Large intestine (tissue), 3 donors: Measurements from ENCODE around the gene MRFAP1. TPM values are rescaled to one million over a fixed set of nuclear protein-coding genes. Genes with fewer than 3 reads are reported as not detected.

Experiments
- DNase-seq, 2 donors: peaks; one replicate each; pipeline versions ENCODE4 v3.0.0 to v3.0.0-alpha.2; 2013
- H3K27ac ChIP-seq: one replicate; pipeline ENCODE4 v1.5.1; 2013; ENCODE audit warnings: low read length
- H3K27me3 ChIP-seq: 2 replicates; pipeline ENCODE4 v1.6.1; 2013; ENCODE audit warnings: low read length; ENCODE audit not compliant: control insufficient read depth, insufficient read depth
- H3K36me3 ChIP-seq: 2 replicates; pipeline ENCODE4 v1.6.1; 2013; ENCODE audit warnings: low read length; ENCODE audit not compliant: control insufficient read depth, insufficient read depth
- H3K4me1 ChIP-seq: one replicate; pipeline ENCODE4 v1.6.1; 2013; ENCODE audit warnings: low read length; ENCODE audit not compliant: control insufficient read depth, insufficient read depth
- H3K4me3 ChIP-seq: one replicate; pipeline ENCODE4 v1.5.1; 2013; ENCODE audit warnings: low read length
- H3K9me3 ChIP-seq: one replicate; pipeline ENCODE4 v1.6.1; 2013; ENCODE audit warnings: mild to moderate bottlenecking, low read depth, low read length, moderate library complexity; ENCODE audit not compliant: control insufficient read depth
- WGBS: methylation state at CpG from one replicate; pipeline ENCODE4 v1.1.5; 2013; ENCODE audit warnings: low lambda C conversion rate; ENCODE audit not compliant: insufficient coverage; 5-methylcytosine and 5-hydroxymethylcytosine counted together
- polyA plus RNA-seq: library from polyadenylated mRNA; unstranded; fragments of 120-200 nt; gene quantifications from one replicate; pipeline ENCODE4 v1.2.1, GENCODE V29; 2013

MRFAP1 gene
- polyA plus RNA-seq, 1 donor, result 244 TPM

GRCh38 chr4:6618386-6619115 lies 21.9 kb upstream of the MRFAP1 start:
- no peaks in the 10 kb centered on the region for H3K4me1 ChIP-seq
- H3K27ac ChIP-seq, result no peak overlapping the region
- H3K36me3 ChIP-seq, result peaks cover 38% of the 10 kb centered on the region
- 100% methylated on average over 1 of the region's 19 CpGs for WGBS
- no peak overlapping the region for H3K4me3 ChIP-seq
- DNase-seq, result no peak
- H3K27me3 ChIP-seq, result no peaks in the 10 kb centered on the region
- no peaks in the 10 kb centered on the region for H3K9me3 ChIP-seq

- Histone ChIP-seq H3K27ac (no peak overlapping the region), H3K4me1 (no peaks in the 10 kb centered on the region), H3K36me3 (peaks cover 38% of the 10 kb centered on the region), H3K27me3 (no peaks in the 10 kb centered on the region), H3K9me3 (no peaks in the 10 kb centered on the region), H3K4me3 (no peak overlapping the region)
- WGBS, result no CpG with 5 or more reads among the region's 13 CpGs
- DNase-seq, result no peak
Observed at GRCh38 chr4:6619116-6619465, 21.4 kb upstream of the MRFAP1 start.

GRCh38 chr4:6619466-6620255 lies 20.8 kb upstream of the MRFAP1 start:
- peaks cover 35% of the 10 kb centered on the region for H3K36me3 ChIP-seq

GRCh38 chr4:6620296-6620695 lies 20.2 kb upstream of the MRFAP1 start:
- Histone ChIP-seq H3K36me3 (peaks cover 29% of the 10 kb centered on the region), H3K4me3 (no peak overlapping the region), H3K27me3 (no peaks in the 10 kb centered on the region), H3K9me3 (no peaks in the 10 kb centered on the region), H3K4me1 (no peaks in the 10 kb centered on the region), H3K27ac (no peak overlapping the region)
- DNase-seq, result no peak
- no CpG with 5 or more reads among the region's 10 CpGs for WGBS

More at GRCh38 chr4:6619466-6620255, 20.8 kb upstream of the MRFAP1 start:
- no peaks in the 10 kb centered on the region for H3K4me1 ChIP-seq
- no peak overlapping the region for H3K27ac ChIP-seq
- H3K4me3 ChIP-seq, result no peak overlapping the region
- DNase-seq, result no peak
- WGBS, result no CpG with 5 or more reads among the region's 24 CpGs
- H3K27me3 ChIP-seq, result no peaks in the 10 kb centered on the region
- H3K9me3 ChIP-seq, result no peaks in the 10 kb centered on the region

GRCh38 chr4:6620891-6621555 lies 19.5 kb upstream of the MRFAP1 start:
- peaks cover 25% of the 10 kb centered on the region for H3K36me3 ChIP-seq
- no peaks in the 10 kb centered on the region for H3K4me1 ChIP-seq
- WGBS, result no CpG with 5 or more reads among the region's 10 CpGs
- H3K27ac ChIP-seq, result no peak overlapping the region
- H3K9me3 ChIP-seq, result no peaks in the 10 kb centered on the region
- H3K4me3 ChIP-seq, result no peak overlapping the region
- DNase-seq, result no peak
- no peaks in the 10 kb centered on the region for H3K27me3 ChIP-seq

- H3K36me3 ChIP-seq, result peaks cover 20% of the 10 kb centered on the region
- WGBS, result no CpG with 5 or more reads among the region's 13 CpGs
- H3K27ac ChIP-seq, result no peak overlapping the region
- DNase-seq, result no peak
- H3K4me1 ChIP-seq, result no peaks in the 10 kb centered on the region
- H3K27me3 ChIP-seq, result no peaks in the 10 kb centered on the region
- H3K9me3 ChIP-seq, result no peaks in the 10 kb centered on the region
- H3K4me3 ChIP-seq, result no peak overlapping the region
Observed at GRCh38 chr4:6621556-6621927, 18.9 kb upstream of the MRFAP1 start.

- H3K27me3 ChIP-seq, result no peaks in the 10 kb centered on the region
- DNase-seq, result no peak
- no peak overlapping the region for H3K27ac ChIP-seq
- no peak overlapping the region for H3K4me3 ChIP-seq
- WGBS, result no CpG with 5 or more reads among the region's 2 CpGs
- H3K9me3 ChIP-seq, result no peaks in the 10 kb centered on the region
- H3K36me3 ChIP-seq, result peaks cover 10% of the 10 kb centered on the region
- H3K4me1 ChIP-seq, result no peaks in the 10 kb centered on the region
Observed at GRCh38 chr4:6622744-6623143, 17.7 kb upstream of the MRFAP1 start.

- H3K4me3 ChIP-seq, result no peak overlapping the region
- H3K27ac ChIP-seq, result no peak overlapping the region
- no peaks in the 10 kb centered on the region for H3K9me3 ChIP-seq
- no peaks in the 10 kb centered on the region for H3K4me1 ChIP-seq
- peaks cover 4% of the 10 kb centered on the region for H3K36me3 ChIP-seq
- no CpG with 5 or more reads among the region's 9 CpGs for WGBS
- H3K27me3 ChIP-seq, result no peaks in the 10 kb centered on the region
- DNase-seq, result no peak
Observed at GRCh38 chr4:6625256-6625655, 15.2 kb upstream of the MRFAP1 start.

GRCh38 chr4:6626066-6626465 lies 14.4 kb upstream of the MRFAP1 start:
- DNase-seq, result no peak
- WGBS, result 87% methylated on average over 4 of the region's 11 CpGs
- H3K27ac ChIP-seq, result no peak overlapping the region
- no peak overlapping the region for H3K4me3 ChIP-seq
- H3K4me1 ChIP-seq, result no peaks in the 10 kb centered on the region
- H3K36me3 ChIP-seq, result peaks cover 4% of the 10 kb centered on the region
- H3K9me3 ChIP-seq, result no peaks in the 10 kb centered on the region
- H3K27me3 ChIP-seq, result no peaks in the 10 kb centered on the region

GRCh38 chr4:6627832-6628231 lies 12.7 kb upstream of the MRFAP1 start:
- no peaks in the 10 kb centered on the region for H3K9me3 ChIP-seq
- H3K4me3 ChIP-seq, result no peak overlapping the region
- no peaks in the 10 kb centered on the region for H3K36me3 ChIP-seq
- 67% methylated on average over 1 of the region's 3 CpGs for WGBS
- DNase-seq, result no peak
- no peaks in the 10 kb centered on the region for H3K27me3 ChIP-seq
- no peak overlapping the region for H3K27ac ChIP-seq
- no peaks in the 10 kb centered on the region for H3K4me1 ChIP-seq
